ENCODE data around the gene RIMKLB. TPM values are rescaled to one million over a fixed set of nuclear protein-coding genes. Genes with fewer than 3 reads are reported as not detected.
A peak's percentile ranks its signal among the peaks of the same experiment; 100 is the strongest.
"Not testable (repeated sequence)": the region's sequence is repeated elsewhere in the genome, so short reads cannot be mapped to it uniquely, and the experiment has no call there.

Gene RIMKLB
- total RNA-seq, 1 donor from 2014 or later, result 55.7 TPM

GRCh38 chr12:8781381-8782127 is 83.8 kb downstream of the RIMKLB start:
- Mint-ChIP-seq H3K36me3 (ENCODE audit: unreplicated experiment) (peaks cover 5% of the 10 kb centered on the region), H3K27ac (ENCODE audit: unreplicated experiment) (no peak overlapping the region)
- DNase-seq, result no peak

GRCh38 chr12:8784290-8784888 is 86.6 kb downstream of the RIMKLB start:
- Mint-ChIP-seq H3K36me3 (ENCODE audit: unreplicated experiment) (peaks cover 5% of the 10 kb centered on the region), H3K4me1 (ENCODE audit: low read depth, unreplicated experiment) (peaks cover 3% of the 10 kb centered on the region), H3K9me3 (ENCODE audit: unreplicated experiment) (peaks cover 2% of the 10 kb centered on the region), H3K4me3 (ENCODE audit: unreplicated experiment) (no peak overlapping the region), H3K27me3 (ENCODE audit: unreplicated experiment) (peaks cover 2% of the 10 kb centered on the region), H3K27ac (ENCODE audit: unreplicated experiment) (peak overlapping the region; percentile 2)
- TF ChIP-seq CTCF (IDR thresholded peaks at IDR 0.05; ENCODE audit: partially characterized antibody, unreplicated experiment), result no peak
- DNase-seq, result no peak

More at GRCh38 chr12:8781381-8782127, 83.8 kb downstream of the RIMKLB start:
- Mint-ChIP-seq H3K4me3 (ENCODE audit: unreplicated experiment) (no peak overlapping the region), H3K27me3 (ENCODE audit: unreplicated experiment) (no peaks in the 10 kb centered on the region), H3K4me1 (ENCODE audit: low read depth, unreplicated experiment) (no peaks in the 10 kb centered on the region), H3K9me3 (ENCODE audit: unreplicated experiment) (peaks cover 2% of the 10 kb centered on the region)
- TF ChIP-seq CTCF (IDR thresholded peaks at IDR 0.05; ENCODE audit: partially characterized antibody, unreplicated experiment), result no peak

- Mint-ChIP-seq H3K27me3 (ENCODE audit: unreplicated experiment) (peaks cover 2% of the 10 kb centered on the region), H3K27ac (ENCODE audit: unreplicated experiment) (no peak overlapping the region), H3K36me3 (ENCODE audit: unreplicated experiment) (peaks cover 5% of the 10 kb centered on the region), H3K9me3 (ENCODE audit: unreplicated experiment) (peaks cover 2% of the 10 kb centered on the region), H3K4me3 (ENCODE audit: unreplicated experiment) (no peak overlapping the region), H3K4me1 (ENCODE audit: low read depth, unreplicated experiment) (peaks cover 3% of the 10 kb centered on the region)
- no peak for TF ChIP-seq CTCF (IDR thresholded peaks at IDR 0.05; ENCODE audit: partially characterized antibody, unreplicated experiment)
- DNase-seq, result no peak
Measured at GRCh38 chr12:8785499-8785898, 87.7 kb downstream of the RIMKLB start.

- H3K9me3 Mint-ChIP-seq (ENCODE audit: unreplicated experiment); H3K27ac Mint-ChIP-seq (ENCODE audit: unreplicated experiment); DNase-seq; H3K27me3 Mint-ChIP-seq (ENCODE audit: unreplicated experiment); H3K4me3 Mint-ChIP-seq (ENCODE audit: unreplicated experiment); H3K4me1 Mint-ChIP-seq (ENCODE audit: low read depth, unreplicated experiment); H3K36me3 Mint-ChIP-seq (ENCODE audit: unreplicated experiment): not testable (repeated sequence)
Measured at GRCh38 chr12:8787206-8787605, 89.4 kb downstream of the RIMKLB start.

GRCh38 chr12:8788706-8789105 is 90.9 kb downstream of the RIMKLB start:
- H3K27ac Mint-ChIP-seq (ENCODE audit: unreplicated experiment); H3K36me3 Mint-ChIP-seq (ENCODE audit: unreplicated experiment); DNase-seq; H3K4me1 Mint-ChIP-seq (ENCODE audit: low read depth, unreplicated experiment); H3K9me3 Mint-ChIP-seq (ENCODE audit: unreplicated experiment); H3K27me3 Mint-ChIP-seq (ENCODE audit: unreplicated experiment): not testable (repeated sequence)
- H3K4me3 Mint-ChIP-seq (ENCODE audit: unreplicated experiment), result peak overlapping the region; percentile 78

GRCh38 chr12:8789341-8790013 is 91.7 kb downstream of the RIMKLB start:
- H3K27me3 Mint-ChIP-seq (ENCODE audit: unreplicated experiment); H3K36me3 Mint-ChIP-seq (ENCODE audit: unreplicated experiment); DNase-seq; H3K9me3 Mint-ChIP-seq (ENCODE audit: unreplicated experiment); H3K27ac Mint-ChIP-seq (ENCODE audit: unreplicated experiment); H3K4me1 Mint-ChIP-seq (ENCODE audit: low read depth, unreplicated experiment): not testable (repeated sequence)
- H3K4me3 Mint-ChIP-seq (ENCODE audit: unreplicated experiment), result peak overlapping the region; percentile 78

- H3K27ac Mint-ChIP-seq (ENCODE audit: unreplicated experiment); H3K4me1 Mint-ChIP-seq (ENCODE audit: low read depth, unreplicated experiment); H3K27me3 Mint-ChIP-seq (ENCODE audit: unreplicated experiment); H3K9me3 Mint-ChIP-seq (ENCODE audit: unreplicated experiment); DNase-seq; H3K4me3 Mint-ChIP-seq (ENCODE audit: unreplicated experiment); H3K36me3 Mint-ChIP-seq (ENCODE audit: unreplicated experiment): not testable (repeated sequence)
Measured at GRCh38 chr12:8793226-8793625, 95.4 kb downstream of the RIMKLB start.

- not testable (repeated sequence) for DNase-seq; H3K36me3 Mint-ChIP-seq (ENCODE audit: unreplicated experiment); H3K27me3 Mint-ChIP-seq (ENCODE audit: unreplicated experiment); H3K9me3 Mint-ChIP-seq (ENCODE audit: unreplicated experiment); H3K27ac Mint-ChIP-seq (ENCODE audit: unreplicated experiment); H3K4me3 Mint-ChIP-seq (ENCODE audit: unreplicated experiment); H3K4me1 Mint-ChIP-seq (ENCODE audit: low read depth, unreplicated experiment)
Measured at GRCh38 chr12:8794611-8795010, 96.8 kb downstream of the RIMKLB start.

All from glutamatergic neuron (in vitro differentiated cells).